GM19193 (cell line): ENCODE measurements around the gene TANK.

Experiments
- POLR2A ChIP-seq: IDR thresholded peaks from 4 replicates; pipeline ENCODE4 v1.6.1; 2011; ENCODE audit not compliant: insufficient read depth, insufficient read length; ENCODE audit errors: extremely low read depth

Gene TANK

DNA sequence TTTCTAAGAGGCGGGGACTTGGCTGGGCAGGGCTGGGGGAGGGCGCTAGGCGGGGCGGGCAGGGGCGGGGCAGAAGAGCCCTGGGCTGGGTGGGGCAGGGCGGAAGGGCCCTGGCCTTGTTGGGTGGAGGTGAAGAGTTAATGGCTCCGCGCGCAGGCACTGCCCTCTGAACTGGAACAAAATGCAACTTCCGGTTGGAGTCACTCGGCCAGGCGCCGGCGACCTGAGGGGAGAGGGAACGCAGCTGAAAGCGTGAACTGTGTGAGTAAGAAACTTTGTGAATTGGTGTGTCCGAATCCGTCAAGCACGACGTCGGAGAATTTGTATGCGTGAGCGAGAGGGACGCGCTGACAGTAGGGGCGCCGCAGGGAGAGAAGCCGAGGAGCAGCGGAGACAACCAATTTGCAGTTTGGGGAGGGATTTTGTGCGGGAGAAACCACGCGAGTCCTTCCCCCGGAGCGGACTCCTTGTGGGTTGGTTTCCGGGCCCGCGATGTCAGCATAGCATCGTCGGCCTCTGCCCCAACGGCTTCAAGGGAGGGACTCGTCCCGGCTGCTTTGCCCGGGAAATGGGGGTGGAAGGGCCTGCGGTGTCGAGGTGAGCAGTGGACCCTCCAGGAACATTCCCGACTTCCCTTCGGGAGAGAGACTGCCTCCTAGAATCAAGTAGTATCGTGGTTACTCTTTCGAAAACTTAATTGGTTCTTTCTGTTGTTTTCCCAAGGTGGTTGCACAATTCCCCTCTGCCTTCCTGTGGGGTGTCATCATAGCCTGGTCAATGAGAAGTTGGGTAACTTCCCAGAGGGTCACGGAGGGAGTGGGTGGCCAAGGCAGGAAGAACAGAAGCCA lies at the start of gene TANK:
Gene TANK (plus strand): TSS at position 203 of the 848 bp plus-strand sequence. CDS start 19,235 bp downstream, outside the sequence.
- peak; percentile 93 for TF ChIP-seq POLR2A

DNA sequence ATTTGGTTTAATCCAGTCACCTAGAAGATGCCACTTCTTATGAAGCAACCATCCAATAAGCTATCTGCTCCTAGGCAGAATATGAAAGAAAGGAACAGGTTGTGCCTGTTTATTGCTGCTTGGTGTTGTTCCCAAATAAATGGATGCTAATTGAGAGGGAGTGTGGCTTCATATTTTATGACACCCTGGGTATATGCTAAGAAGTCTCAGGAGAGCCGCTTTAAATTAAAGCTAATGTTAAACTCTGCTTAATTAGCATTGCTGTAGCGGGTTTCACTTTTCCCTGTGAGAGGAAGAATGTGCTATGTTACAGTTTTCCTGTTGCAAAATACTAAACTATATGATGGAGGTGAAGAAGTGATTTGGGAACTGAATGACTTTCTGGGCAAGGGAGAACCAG lies 48.7 kb upstream of the TANK start:
- TF ChIP-seq POLR2A = no peak

- TF ChIP-seq POLR2A = no peak
These were observed 47.3 kb upstream of the TANK start for GRCh38 chr2:161112908-161113307.

GRCh38 chr2:161113693-161114575 lies 46.3 kb upstream of the TANK start:
- TF ChIP-seq POLR2A = no peak

DNA sequence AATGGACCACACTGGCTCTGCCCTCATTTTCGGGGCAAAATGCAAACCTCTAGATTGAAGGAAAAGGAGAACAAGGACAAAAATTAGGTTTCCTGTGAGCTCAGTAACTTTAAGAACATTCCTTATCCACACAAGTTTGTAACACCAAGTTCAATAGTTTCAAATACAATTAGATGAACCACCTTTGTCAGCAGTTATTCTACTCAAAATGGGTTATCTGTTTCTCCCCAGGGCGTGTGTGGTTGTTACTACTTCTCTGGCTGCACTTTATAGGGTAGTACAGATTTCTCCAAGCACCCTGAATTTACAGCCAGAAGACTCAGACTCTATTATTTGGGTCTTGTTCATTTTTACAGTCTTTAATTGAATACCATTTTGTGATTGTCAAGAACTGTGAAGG lies 45.0 kb upstream of the TANK start:
- TF ChIP-seq POLR2A = no peak

- TF ChIP-seq POLR2A = no peak
These were observed 44.4 kb upstream of the TANK start for GRCh38 chr2:161115605-161116380.

- TF ChIP-seq POLR2A = no peak
These were observed 43.7 kb upstream of the TANK start for GRCh38 chr2:161116509-161116908.

DNA sequence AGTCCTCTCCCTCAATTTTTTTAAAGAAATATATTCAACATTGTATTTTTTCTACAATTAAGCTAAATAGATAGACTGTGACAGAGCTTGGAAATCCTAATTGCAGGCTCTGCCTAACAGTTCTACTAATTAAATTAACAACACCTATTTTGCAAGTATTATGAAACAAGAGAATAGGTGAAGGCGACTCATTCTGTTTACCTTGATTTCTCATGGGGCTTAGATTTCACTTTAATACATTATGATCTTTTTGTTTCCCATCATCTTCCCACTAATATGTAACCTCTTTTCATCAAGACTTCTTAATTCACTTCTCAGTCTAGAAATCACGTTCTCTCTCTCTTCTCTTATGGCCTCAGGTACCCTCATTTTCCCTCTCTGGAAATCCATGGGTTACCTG lies 42.7 kb upstream of the TANK start:
- TF ChIP-seq POLR2A = no peak

GRCh38 chr2:161118722-161119121 lies 41.5 kb upstream of the TANK start:
- no peak for TF ChIP-seq POLR2A

GRCh38 chr2:161119483-161119882 lies 40.7 kb upstream of the TANK start:
- TF ChIP-seq POLR2A = no peak

GRCh38 chr2:161120775-161121174 lies 39.5 kb upstream of the TANK start:
- TF ChIP-seq POLR2A = no peak

- TF ChIP-seq POLR2A = no peak
These were observed 38.6 kb upstream of the TANK start for GRCh38 chr2:161121622-161122021.

DNA sequence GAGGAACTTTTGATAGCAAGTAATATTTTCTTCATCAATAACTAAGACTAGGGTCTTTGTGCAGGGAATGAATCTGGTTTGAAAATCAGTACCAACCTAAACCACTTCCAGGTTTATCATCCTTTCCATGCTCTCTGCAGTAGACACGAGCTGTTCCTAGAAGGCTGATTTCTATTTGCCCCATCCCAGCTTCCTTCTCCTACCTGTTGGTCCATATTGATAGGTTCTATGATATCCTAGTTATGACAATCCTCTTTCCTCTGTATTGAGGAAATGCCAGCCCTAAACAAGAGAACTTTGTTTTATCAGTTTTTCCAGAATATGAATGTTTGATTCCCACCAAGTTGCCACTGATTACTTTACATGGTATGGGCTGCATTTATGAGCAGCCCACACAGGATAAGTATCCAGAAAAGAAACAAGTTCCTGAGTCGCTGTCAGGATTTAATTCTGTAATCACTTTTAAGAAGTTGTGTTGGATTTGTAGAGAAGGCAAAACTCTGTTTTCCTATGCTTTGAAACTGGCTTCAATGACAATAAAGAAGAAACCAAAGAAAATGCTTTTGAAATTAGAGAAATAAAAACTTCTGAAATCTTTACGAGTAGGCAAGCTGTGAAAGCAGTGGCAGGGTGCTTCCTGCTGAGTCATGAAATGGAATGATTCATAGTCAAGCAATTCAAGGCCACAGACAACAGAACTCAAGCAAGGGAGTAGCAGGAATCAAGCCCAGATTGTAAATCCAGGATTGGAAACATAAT lies 37.3 kb upstream of the TANK start:
- TF ChIP-seq POLR2A = no peak

- no peak for TF ChIP-seq POLR2A
These were observed 36.6 kb upstream of the TANK start for GRCh38 chr2:161123531-161124030.
